ENCODE results near the gene OSTC.

OSTC gene

GRCh38 chr4:108690738-108691137 is 40.3 kb downstream of the OSTC start:
- H3K9me3 ChIP-seq (replicated peaks; ENCODE audit: insufficient read depth, low read length) = no peaks in the 10 kb centered on the region
- TF ChIP-seq EZH2 (optimal IDR thresholded peaks at IDR 0.05; ENCODE audit: low read depth, low read length) = no peak
- TF ChIP-seq, protein P1, sequence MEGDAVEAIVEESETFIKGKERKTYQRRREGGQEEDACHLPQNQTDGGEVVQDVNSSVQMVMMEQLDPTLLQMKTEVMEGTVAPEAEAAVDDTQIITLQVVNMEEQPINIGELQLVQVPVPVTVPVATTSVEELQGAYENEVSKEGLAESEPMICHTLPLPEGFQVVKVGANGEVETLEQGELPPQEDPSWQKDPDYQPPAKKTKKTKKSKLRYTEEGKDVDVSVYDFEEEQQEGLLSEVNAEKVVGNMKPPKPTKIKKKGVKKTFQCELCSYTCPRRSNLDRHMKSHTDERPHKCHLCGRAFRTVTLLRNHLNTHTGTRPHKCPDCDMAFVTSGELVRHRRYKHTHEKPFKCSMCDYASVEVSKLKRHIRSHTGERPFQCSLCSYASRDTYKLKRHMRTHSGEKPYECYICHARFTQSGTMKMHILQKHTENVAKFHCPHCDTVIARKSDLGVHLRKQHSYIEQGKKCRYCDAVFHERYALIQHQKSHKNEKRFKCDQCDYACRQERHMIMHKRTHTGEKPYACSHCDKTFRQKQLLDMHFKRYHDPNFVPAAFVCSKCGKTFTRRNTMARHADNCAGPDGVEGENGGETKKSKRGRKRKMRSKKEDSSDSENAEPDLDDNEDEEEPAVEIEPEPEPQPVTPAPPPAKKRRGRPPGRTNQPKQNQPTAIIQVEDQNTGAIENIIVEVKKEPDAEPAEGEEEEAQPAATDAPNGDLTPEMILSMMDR (IDR thresholded peaks at IDR 0.05; ENCODE audit: low read length) = no peak
- no peak for TF ChIP-seq EZH2phosphoT487 (IDR thresholded peaks at IDR 0.05; ENCODE audit: low read length)
- no peak overlapping the region for H3K9ac ChIP-seq (ENCODE audit: low read length)
- no peak overlapping the region for H3K27ac ChIP-seq (ENCODE audit: low read length)
- no peaks in the 10 kb centered on the region for H3K27me3 ChIP-seq (replicated peaks; ENCODE audit: insufficient read depth, low read length)
- no peaks in the 10 kb centered on the region for H3K9me2 ChIP-seq (replicated peaks; ENCODE audit: insufficient read depth, low read length)
- H3K36me3 ChIP-seq (replicated peaks; ENCODE audit: insufficient read depth, low read length) = no peaks in the 10 kb centered on the region
- no peaks in the 10 kb centered on the region for H3F3A ChIP-seq (ENCODE audit: insufficient read depth, low read length)
- DNase-seq = no peak
- H4K20me1 ChIP-seq (ENCODE audit: insufficient read depth, low read length) = no peaks in the 10 kb centered on the region
- H3K4me2 ChIP-seq (ENCODE audit: low read depth, low read length) = no peak overlapping the region
- no peak overlapping the region for H2AFZ ChIP-seq (ENCODE audit: low read length)
- H3K4me3 ChIP-seq (ENCODE audit: low read length) = no peak overlapping the region
- peaks cover 13% of the 10 kb centered on the region for H3K4me1 ChIP-seq (ENCODE audit: low read length)
- no peaks in the 10 kb centered on the region for H3K79me2 ChIP-seq (ENCODE audit: low read length)

- no peak overlapping the region for H2AFZ ChIP-seq (ENCODE audit: low read length)
- TF ChIP-seq EZH2 (optimal IDR thresholded peaks at IDR 0.05; ENCODE audit: low read depth, low read length) (no peak), EZH2phosphoT487 (IDR thresholded peaks at IDR 0.05; ENCODE audit: low read length) (no peak)
- TF ChIP-seq, protein P1 (IDR thresholded peaks at IDR 0.05; ENCODE audit: low read length) = no peak
- H3K4me1 ChIP-seq (ENCODE audit: low read length) = peaks cover 19% of the 10 kb centered on the region
- H3K9me3 ChIP-seq (replicated peaks; ENCODE audit: insufficient read depth, low read length) = no peaks in the 10 kb centered on the region
- H3K4me2 ChIP-seq (ENCODE audit: low read depth, low read length) = no peak overlapping the region
- no peaks in the 10 kb centered on the region for H3K79me2 ChIP-seq (ENCODE audit: low read length)
- no peaks in the 10 kb centered on the region for H3F3A ChIP-seq (ENCODE audit: insufficient read depth, low read length)
- H3K27ac ChIP-seq (ENCODE audit: low read length) = no peak overlapping the region
- DNase-seq = no peak
- H3K27me3 ChIP-seq (replicated peaks; ENCODE audit: insufficient read depth, low read length) = no peaks in the 10 kb centered on the region
- H3K36me3 ChIP-seq (replicated peaks; ENCODE audit: insufficient read depth, low read length) = no peaks in the 10 kb centered on the region
- no peak overlapping the region for H3K9ac ChIP-seq (ENCODE audit: low read length)
- no peak overlapping the region for H3K4me3 ChIP-seq (ENCODE audit: low read length)
- H3K9me2 ChIP-seq (replicated peaks; ENCODE audit: insufficient read depth, low read length) = no peaks in the 10 kb centered on the region
- no peaks in the 10 kb centered on the region for H4K20me1 ChIP-seq (ENCODE audit: insufficient read depth, low read length)
Measured at GRCh38 chr4:108693211-108693610, 42.8 kb downstream of the OSTC start.

- Histone ChIP-seq H3F3A (ENCODE audit: insufficient read depth, low read length) (no peaks in the 10 kb centered on the region), H3K9ac (ENCODE audit: low read length) (no peak overlapping the region), H3K79me2 (ENCODE audit: low read length) (no peaks in the 10 kb centered on the region), H3K4me3 (ENCODE audit: low read length) (no peak overlapping the region), H2AFZ (ENCODE audit: low read length) (no peak overlapping the region), H3K9me3 (replicated peaks; ENCODE audit: insufficient read depth, low read length) (no peaks in the 10 kb centered on the region), H3K9me2 (replicated peaks; ENCODE audit: insufficient read depth, low read length) (no peaks in the 10 kb centered on the region), H3K4me2 (ENCODE audit: low read depth, low read length) (no peak overlapping the region), H4K20me1 (ENCODE audit: insufficient read depth, low read length) (no peaks in the 10 kb centered on the region), H3K4me1 (ENCODE audit: low read length) (peaks cover 25% of the 10 kb centered on the region), H3K27me3 (replicated peaks; ENCODE audit: insufficient read depth, low read length) (no peaks in the 10 kb centered on the region), H3K36me3 (replicated peaks; ENCODE audit: insufficient read depth, low read length) (no peaks in the 10 kb centered on the region), H3K27ac (ENCODE audit: low read length) (no peak overlapping the region)
- DNase-seq = no peak
- TF ChIP-seq EZH2phosphoT487 (IDR thresholded peaks at IDR 0.05; ENCODE audit: low read length) (no peak), EZH2 (optimal IDR thresholded peaks at IDR 0.05; ENCODE audit: low read depth, low read length) (no peak)
- TF ChIP-seq, protein P1 (IDR thresholded peaks at IDR 0.05; ENCODE audit: low read length) = no peak
Measured at GRCh38 chr4:108693819-108694218, 43.4 kb downstream of the OSTC start.
